Effector memory CD4-positive, alpha-beta T cell (primary cell): ENCODE measurements around the gene TNFRSF11A.

Source experiments
- DNase-seq, 3 donors: peaks; one replicate each; pipeline ENCODE4 v3.0.0-alpha.2; 2020
- H3K27ac ChIP-seq: 2 replicates; pipeline ENCODE4 v1.7.0; 2013; ENCODE audit warnings: mild to moderate bottlenecking, low read length, moderate library complexity; ENCODE audit not compliant: insufficient read depth, poor library complexity, severe bottlenecking
- H3K27me3 ChIP-seq: replicated peaks from 2 replicates; pipeline ENCODE4 v1.7.0; 2013; ENCODE audit warnings: mild to moderate bottlenecking, low read length; ENCODE audit not compliant: insufficient read depth, control insufficient read depth, poor library complexity, severe bottlenecking
- H3K36me3 ChIP-seq: 2 replicates; pipeline ENCODE4 v1.7.0; 2013; ENCODE audit warnings: mild to moderate bottlenecking, low read length, moderate library complexity; ENCODE audit not compliant: control insufficient read depth, insufficient read depth
- H3K4me1 ChIP-seq: 2 replicates; pipeline ENCODE4 v1.7.0; 2013; ENCODE audit warnings: low read length, mild to moderate bottlenecking; ENCODE audit not compliant: control insufficient read depth, insufficient read depth, poor library complexity, severe bottlenecking
- H3K4me3 ChIP-seq: 2 replicates; pipeline ENCODE4 v1.7.0; 2013; ENCODE audit warnings: low read length, low read depth, mild to moderate bottlenecking; ENCODE audit not compliant: insufficient read depth, poor library complexity, severe bottlenecking
- H3K9me3 ChIP-seq: 2 replicates; pipeline ENCODE4 v1.7.0; 2013; ENCODE audit warnings: mild to moderate bottlenecking, low read length, moderate library complexity; ENCODE audit not compliant: control insufficient read depth

The TNFRSF11A gene

DNA sequence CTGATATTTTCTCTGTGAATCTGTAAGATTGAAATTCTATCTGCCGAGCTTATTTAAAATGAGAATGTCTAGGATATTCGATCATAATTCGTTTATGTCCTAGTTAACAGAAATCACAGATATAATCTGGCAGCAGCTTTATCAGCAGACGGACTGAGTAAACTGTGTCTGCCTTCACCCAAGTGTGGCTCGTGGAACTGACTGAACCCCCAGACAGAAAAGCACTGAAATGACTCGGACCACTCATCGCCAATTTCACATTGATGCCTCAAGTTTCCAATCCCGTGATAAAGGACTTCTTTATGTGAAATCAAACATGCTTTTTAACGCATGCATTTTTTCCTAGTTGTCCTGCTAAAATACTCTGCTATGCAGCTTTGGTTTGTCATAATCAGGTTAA is 15.9 kb downstream of the TNFRSF11A start:
- no peaks in the 10 kb centered on the region for H3K36me3 ChIP-seq
- no peaks in the 10 kb centered on the region for H3K9me3 ChIP-seq
- no peak overlapping the region for H3K4me3 ChIP-seq
- no peak for DNase-seq
- H3K27me3 ChIP-seq = no peaks in the 10 kb centered on the region
- no peak overlapping the region for H3K27ac ChIP-seq
- H3K4me1 ChIP-seq = no peaks in the 10 kb centered on the region

GRCh38 chr18:62341473-62341872 is 16.4 kb downstream of the TNFRSF11A start:
- Histone ChIP-seq H3K27ac (no peak overlapping the region), H3K9me3 (no peaks in the 10 kb centered on the region), H3K4me3 (no peak overlapping the region), H3K27me3 (no peaks in the 10 kb centered on the region), H3K36me3 (no peaks in the 10 kb centered on the region), H3K4me1 (no peaks in the 10 kb centered on the region)
- DNase-seq = no peak

DNA sequence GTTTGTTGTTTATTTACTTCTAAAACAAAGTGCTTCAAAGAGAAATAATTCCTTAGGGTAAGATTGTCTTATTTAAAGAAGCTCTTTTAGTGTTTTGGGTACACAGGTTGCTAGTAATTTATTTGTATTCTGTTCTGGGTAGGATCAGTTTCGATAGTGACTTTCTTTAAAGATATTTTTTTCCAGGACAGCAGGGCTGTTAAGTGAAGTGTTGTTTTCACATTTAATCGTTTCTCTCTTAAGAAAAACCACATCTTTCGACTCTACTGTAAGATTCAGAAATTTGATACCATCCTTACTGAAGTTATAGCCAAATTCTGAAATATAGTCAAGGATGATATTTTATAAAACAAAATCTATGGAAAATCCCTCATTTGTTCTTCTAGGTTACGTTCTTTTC is 17.8 kb downstream of the TNFRSF11A start:
- DNase-seq = no peak
- H3K27ac ChIP-seq = no peak overlapping the region
- no peaks in the 10 kb centered on the region for H3K4me1 ChIP-seq
- no peaks in the 10 kb centered on the region for H3K36me3 ChIP-seq
- no peak overlapping the region for H3K4me3 ChIP-seq
- H3K27me3 ChIP-seq = no peaks in the 10 kb centered on the region
- H3K9me3 ChIP-seq = no peaks in the 10 kb centered on the region

DNA sequence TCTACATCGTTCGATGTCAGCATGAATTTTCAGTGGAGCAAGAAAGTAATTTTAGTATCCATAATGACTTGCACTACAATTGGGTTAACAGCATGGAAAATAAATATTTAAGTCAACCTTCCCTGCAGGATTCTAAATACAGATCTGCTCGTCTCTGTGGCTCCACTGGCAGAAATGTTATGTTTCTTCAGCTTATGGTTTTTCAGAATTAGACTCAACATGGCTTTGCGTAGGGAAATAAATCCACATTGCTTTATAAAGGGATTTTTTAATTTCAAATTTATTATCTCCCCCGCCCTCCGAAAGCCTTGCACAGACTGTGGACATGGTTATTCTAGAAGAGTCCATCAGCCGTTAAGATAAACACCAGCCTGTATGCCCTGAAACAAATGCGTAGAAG is 18.2 kb downstream of the TNFRSF11A start:
- H3K27me3 ChIP-seq = no peaks in the 10 kb centered on the region

GRCh38 chr18:62345909-62346308 is 20.8 kb downstream of the TNFRSF11A start:
- H3K4me1 ChIP-seq = no peaks in the 10 kb centered on the region
- DNase-seq = no peak
- H3K36me3 ChIP-seq = no peaks in the 10 kb centered on the region
- no peaks in the 10 kb centered on the region for H3K9me3 ChIP-seq
- no peak overlapping the region for H3K4me3 ChIP-seq
- no peaks in the 10 kb centered on the region for H3K27me3 ChIP-seq
- H3K27ac ChIP-seq = no peak overlapping the region

More for the DNA sequence above, 18.2 kb downstream of the TNFRSF11A start:
- no peak for DNase-seq
- no peak overlapping the region for H3K4me3 ChIP-seq
- no peaks in the 10 kb centered on the region for H3K9me3 ChIP-seq
- no peak overlapping the region for H3K27ac ChIP-seq
- H3K4me1 ChIP-seq = no peaks in the 10 kb centered on the region
- no peaks in the 10 kb centered on the region for H3K36me3 ChIP-seq

GRCh38 chr18:62346333-62347088 is 21.4 kb downstream of the TNFRSF11A start:
- no peak for DNase-seq
- H3K36me3 ChIP-seq = no peaks in the 10 kb centered on the region

GRCh38 chr18:62347089-62347506 is 22.0 kb downstream of the TNFRSF11A start:
- Histone ChIP-seq H3K9me3 (no peaks in the 10 kb centered on the region), H3K27ac (no peak overlapping the region), H3K27me3 (no peaks in the 10 kb centered on the region), H3K36me3 (no peaks in the 10 kb centered on the region), H3K4me1 (no peaks in the 10 kb centered on the region), H3K4me3 (no peak overlapping the region)
- no peak for DNase-seq

More at GRCh38 chr18:62346333-62347088, 21.4 kb downstream of the TNFRSF11A start:
- Histone ChIP-seq H3K4me1 (no peaks in the 10 kb centered on the region), H3K27me3 (no peaks in the 10 kb centered on the region), H3K27ac (no peak overlapping the region), H3K4me3 (no peak overlapping the region), H3K9me3 (no peaks in the 10 kb centered on the region)

DNA sequence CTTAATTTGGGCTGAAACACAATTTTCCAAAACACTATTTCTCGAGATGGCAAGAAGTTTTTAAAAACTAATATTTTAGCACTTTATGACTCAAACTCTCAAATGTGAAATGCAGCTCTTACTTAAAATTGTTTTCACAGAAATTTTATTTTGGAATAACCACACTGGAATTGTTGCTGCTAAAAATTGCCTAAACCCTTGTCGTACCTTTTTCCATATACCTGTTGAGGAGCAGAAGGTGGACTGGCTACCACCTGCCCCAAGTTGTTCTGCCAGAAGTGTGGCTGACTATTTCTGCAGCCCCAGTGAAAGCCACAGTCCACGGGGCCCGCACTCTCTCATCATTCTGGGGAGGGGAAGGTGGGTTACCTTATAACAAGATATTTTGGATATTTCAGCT is 23.4 kb downstream of the TNFRSF11A start:
- Histone ChIP-seq H3K27ac (no peak overlapping the region), H3K36me3 (no peaks in the 10 kb centered on the region), H3K9me3 (no peaks in the 10 kb centered on the region), H3K4me3 (no peak overlapping the region), H3K27me3 (no peaks in the 10 kb centered on the region), H3K4me1 (no peaks in the 10 kb centered on the region)
- no peak for DNase-seq

DNA sequence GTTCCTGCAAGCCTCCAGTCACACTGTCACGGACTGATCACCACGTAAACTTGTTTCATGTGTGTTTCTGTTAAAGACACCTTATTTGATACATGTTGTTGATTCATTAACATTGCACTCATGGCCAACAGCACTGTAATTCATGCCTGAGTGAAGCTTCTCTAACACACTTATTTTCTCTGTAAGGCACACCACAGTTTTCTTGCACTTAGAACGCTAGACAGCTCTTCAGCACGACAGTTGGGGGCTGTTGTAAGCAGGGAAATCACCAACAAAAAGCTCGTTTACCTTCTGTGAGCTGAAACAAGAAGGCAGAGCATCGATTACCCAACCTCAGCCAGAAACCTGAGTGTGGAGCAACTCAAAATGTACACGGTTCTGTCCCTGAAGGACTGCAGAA is 28.1 kb downstream of the TNFRSF11A start:
- no peak overlapping the region for H3K27ac ChIP-seq
- H3K4me3 ChIP-seq = no peak overlapping the region
- H3K36me3 ChIP-seq = no peaks in the 10 kb centered on the region
- no peaks in the 10 kb centered on the region for H3K4me1 ChIP-seq
- no peaks in the 10 kb centered on the region for H3K27me3 ChIP-seq
- H3K9me3 ChIP-seq = no peaks in the 10 kb centered on the region
- DNase-seq = no peak

DNA sequence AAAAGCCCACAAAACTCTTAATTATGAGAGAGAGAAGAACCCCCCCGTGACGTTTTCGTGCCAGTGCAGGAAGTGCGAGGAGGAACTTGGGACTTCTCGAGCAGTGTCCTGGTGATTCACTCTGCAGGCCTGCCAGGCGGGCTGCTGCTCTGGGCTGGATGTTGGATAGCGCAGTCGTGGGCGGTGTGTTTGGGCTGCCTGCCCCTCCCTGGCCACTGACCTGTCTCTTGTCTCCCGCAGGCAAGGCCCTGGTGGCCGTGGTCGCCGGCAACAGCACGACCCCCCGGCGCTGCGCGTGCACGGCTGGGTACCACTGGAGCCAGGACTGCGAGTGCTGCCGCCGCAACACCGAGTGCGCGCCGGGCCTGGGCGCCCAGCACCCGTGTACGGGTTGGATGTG is 29.0 kb downstream of the TNFRSF11A start:
- H3K4me3 ChIP-seq = no peak overlapping the region
- no peak overlapping the region for H3K27ac ChIP-seq
- no peak for DNase-seq

More for the DNA sequence above, 29.0 kb downstream of the TNFRSF11A start:
- Histone ChIP-seq H3K9me3 (no peaks in the 10 kb centered on the region), H3K4me1 (no peaks in the 10 kb centered on the region), H3K36me3 (no peaks in the 10 kb centered on the region), H3K27me3 (no peaks in the 10 kb centered on the region)
